Upper lobe of left lung (tissue), 6 donors: ENCODE results near the gene RPS6KA3. TPM values are rescaled to one million over a fixed set of nuclear protein-coding genes. Genes with fewer than 3 reads are reported as not detected.

Experiments
- ATAC-seq, 2 donors: fragments of 200-7000 bp; cut with Tn5 transposase; one replicate each; pipeline ENCODE4 v1.9.1; 2022; ENCODE audit warnings: mild to moderate bottlenecking in 2 of 2, moderate library complexity in 2 of 2; ENCODE audit not compliant: low FRiP score in 2 of 2
- DNase-seq, 2 donors: peaks; one replicate each; pipeline ENCODE4 v3.0.0-alpha.2; 2019 to 2020
- H3K27ac ChIP-seq, 4 donors: fragments of 200-600 bp; sonication (generic); one replicate each; pipeline ENCODE4 v1.5.1; 2016 to 2019
- H3K27me3 ChIP-seq, 4 donors: fragments of 200-600 bp; sonication (generic); one replicate each; pipeline ENCODE4 v1.5.1; 2017 to 2019
- H3K36me3 ChIP-seq, 4 donors: fragments of 200-600 bp; sonication (generic); one replicate each; pipeline ENCODE4 v1.5.1; 2016 to 2019
- H3K4me1 ChIP-seq, 4 donors: fragments of 200-600 bp; sonication (generic); one replicate each; pipeline ENCODE4 v1.5.1; 2018 to 2019
- H3K4me3 ChIP-seq, 4 donors: fragments of 200-600 bp; sonication (generic); one replicate each; pipeline ENCODE4 v1.5.1; 2017 to 2019; ENCODE audit warnings: mild to moderate bottlenecking in 2 of 4, moderate library complexity in 1 of 4
- H3K9me3 ChIP-seq, 4 donors: fragments of 200-600 bp; sonication (generic); one replicate each; pipeline ENCODE4 v1.5.1; 2018 to 2019
- EP300 ChIP-seq, 4 donors: sonication (generic); formaldehyde crosslinking; IDR thresholded peaks; one replicate each; pipeline ENCODE4 v1.5.1; 2017; ENCODE audit warnings: antibody characterized with exemption in 4 of 4, control low read depth in 2 of 4
- POLR2A ChIP-seq, 4 donors: fragments of 450-650 bp; IDR thresholded peaks; one replicate each; pipeline ENCODE4 v1.5.1; 2016 to 2017; ENCODE audit warnings: antibody characterized with exemption in 4 of 4, mild to moderate bottlenecking in 2 of 4
- POLR2AphosphoS5 ChIP-seq, 2 donors: sonication (generic); formaldehyde crosslinking; IDR thresholded peaks; one replicate each; pipeline ENCODE4 v1.5.1; 2017; ENCODE audit warnings: antibody characterized with exemption in 2 of 2
- WGBS, 2 donors: methylation state at CpG; one replicate each; pipeline ENCODE4 v1.1.5; 2017 to 2018; 5-methylcytosine and 5-hydroxymethylcytosine counted together
- total RNA-seq, 6 donors: library from RNA; depleted of rRNA in 4 of 6; stranded (reverse); fragments of >200 nt in 4 of 6; gene quantifications; one replicate each; pipeline versions ENCODE4 v1.1.0 to v1.2.1, GENCODE V29; 2016 to 2021
- TF ChIP-seq, protein P1 (sequence below), 6 experiments: fragments of 450-650 bp in 4 of 6; fragments of 200-600 bp in 2 of 6; sonication (generic) in 2 of 6; IDR thresholded peaks; one replicate each; pipeline ENCODE4 v1.5.1; 2016 to 2019; ENCODE audit warnings: antibody characterized with exemption in 6 of 6
- donor health status: DM: no; HTN: no; CAD: no; lungs with moderate emphysema.
- donor health status: DM: no; HTN: yes; CAD: no; lungs with severe emphysema.

Gene RPS6KA3
- total RNA-seq, 6 donors from 2014 or later, result 24.6 to 93.0 (median 58.4) TPM

DNA sequence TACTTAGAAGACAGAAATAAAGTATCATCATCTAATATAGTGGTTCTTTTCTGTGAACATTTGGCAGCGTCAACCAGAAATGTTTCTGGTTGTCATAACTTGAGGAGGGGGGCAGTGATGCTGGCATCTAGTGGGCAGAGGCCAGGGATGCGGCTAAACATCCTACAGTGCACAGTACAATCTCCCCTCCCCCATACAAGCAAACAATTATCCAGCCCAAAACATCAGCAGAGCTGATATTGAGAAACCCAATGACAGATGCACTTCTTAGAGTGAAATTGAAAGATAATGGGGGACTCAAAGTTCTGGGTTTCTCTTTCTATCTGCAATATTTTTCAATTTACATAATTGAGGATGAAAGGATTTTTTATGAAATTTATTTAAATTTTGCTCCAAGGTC is 123.1 kb downstream of the RPS6KA3 start:
- Histone ChIP-seq H3K4me1 (peaks cover 0 to 27% (median 12%) of the 10 kb centered on the region in 4 donors), H3K27me3 (no peaks in the 10 kb centered on the region), H3K27ac (peak overlapping the region in 1 of 4 donors; percentile 4), H3K9me3 (no peaks in the 10 kb centered on the region), H3K4me3 (no peak overlapping the region), H3K36me3 (no peaks in the 10 kb centered on the region)
- no peak for DNase-seq
- WGBS, 2 donors, result 68 to 83% methylated on average over 2 of the region's 2 CpGs
- ATAC-seq, result no peak
- TF ChIP-seq EP300 (IDR thresholded peaks at IDR 0.05), result no peak
- no peak for TF ChIP-seq POLR2A (IDR thresholded peaks at IDR 0.05)
- TF ChIP-seq POLR2AphosphoS5 (IDR thresholded peaks at IDR 0.05), result no peak
- TF ChIP-seq, protein P1, sequence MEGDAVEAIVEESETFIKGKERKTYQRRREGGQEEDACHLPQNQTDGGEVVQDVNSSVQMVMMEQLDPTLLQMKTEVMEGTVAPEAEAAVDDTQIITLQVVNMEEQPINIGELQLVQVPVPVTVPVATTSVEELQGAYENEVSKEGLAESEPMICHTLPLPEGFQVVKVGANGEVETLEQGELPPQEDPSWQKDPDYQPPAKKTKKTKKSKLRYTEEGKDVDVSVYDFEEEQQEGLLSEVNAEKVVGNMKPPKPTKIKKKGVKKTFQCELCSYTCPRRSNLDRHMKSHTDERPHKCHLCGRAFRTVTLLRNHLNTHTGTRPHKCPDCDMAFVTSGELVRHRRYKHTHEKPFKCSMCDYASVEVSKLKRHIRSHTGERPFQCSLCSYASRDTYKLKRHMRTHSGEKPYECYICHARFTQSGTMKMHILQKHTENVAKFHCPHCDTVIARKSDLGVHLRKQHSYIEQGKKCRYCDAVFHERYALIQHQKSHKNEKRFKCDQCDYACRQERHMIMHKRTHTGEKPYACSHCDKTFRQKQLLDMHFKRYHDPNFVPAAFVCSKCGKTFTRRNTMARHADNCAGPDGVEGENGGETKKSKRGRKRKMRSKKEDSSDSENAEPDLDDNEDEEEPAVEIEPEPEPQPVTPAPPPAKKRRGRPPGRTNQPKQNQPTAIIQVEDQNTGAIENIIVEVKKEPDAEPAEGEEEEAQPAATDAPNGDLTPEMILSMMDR (IDR thresholded peaks at IDR 0.05), result no peak

DNA sequence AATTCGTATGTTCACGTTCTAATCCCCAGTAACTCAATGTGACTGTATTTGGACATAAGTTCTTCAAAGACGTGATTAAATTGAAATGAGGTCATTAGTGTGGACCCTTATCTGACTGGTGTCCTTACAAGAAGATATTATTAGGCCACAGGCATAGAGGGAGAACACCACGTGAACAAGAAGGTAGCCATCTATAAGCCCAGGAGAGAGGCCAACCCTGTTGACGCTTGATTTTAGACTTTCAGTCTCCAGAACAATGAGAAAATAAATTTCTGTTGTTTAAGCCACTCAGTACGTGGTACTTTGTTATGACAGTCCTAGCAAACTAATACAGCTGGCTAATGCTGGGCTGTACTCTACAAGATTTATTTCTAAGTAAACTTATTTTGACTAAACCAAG is 123.6 kb downstream of the RPS6KA3 start:
- H3K4me1 ChIP-seq, result peaks cover 0 to 27% (median 12%) of the 10 kb centered on the region in 4 donors
- no peaks in the 10 kb centered on the region for H3K9me3 ChIP-seq
- TF ChIP-seq EP300 (IDR thresholded peaks at IDR 0.05) (no peak), POLR2AphosphoS5 (IDR thresholded peaks at IDR 0.05) (no peak), POLR2A (IDR thresholded peaks at IDR 0.05) (no peak)
- TF ChIP-seq, protein P1 (IDR thresholded peaks at IDR 0.05), result no peak
- no peak overlapping the region for H3K4me3 ChIP-seq
- H3K27ac ChIP-seq, result peak overlapping the region in 1 of 4 donors; percentile 4
- peaks cover 0 to 3% (median 1%) of the 10 kb centered on the region in 4 donors for H3K36me3 ChIP-seq
- ATAC-seq, result no peak
- no peak for DNase-seq
- 71 to 75% methylated on average over 6 of the region's 6 CpGs for WGBS, 2 donors
- H3K27me3 ChIP-seq, result no peaks in the 10 kb centered on the region

- Histone ChIP-seq H3K4me1 (peaks cover 0 to 27% (median 13%) of the 10 kb centered on the region in 4 donors), H3K9me3 (no peaks in the 10 kb centered on the region), H3K27ac (peak within 1 kb of the TSS; percentile 88 to 95 (median 92)), H3K27me3 (no peaks in the 10 kb centered on the region), H3K36me3 (peaks cover 0 to 18% (median 11%) of the 10 kb centered on the region in 4 donors), H3K4me3 (peak within 1 kb of the TSS; percentile 68 to 79 (median 72))
- 0 to 1% methylated on average over 8 to 45 of the region's 82 CpGs for WGBS, 2 donors
- DNase-seq (peak; percentile 98 to 100), ATAC-seq (peak; percentile 100)
- TF ChIP-seq, protein P1 (IDR thresholded peaks at IDR 0.05), result peak in 1 of 6 experiments; percentile 23
- TF ChIP-seq POLR2A (IDR thresholded peaks at IDR 0.05) (peak; percentile 43 to 92 (median 82)), POLR2AphosphoS5 (IDR thresholded peaks at IDR 0.05) (peak; percentile 92 to 96), EP300 (IDR thresholded peaks at IDR 0.05) (peak in 1 of 4 donors; percentile 48)
Observed at GRCh38 chrX:20141281-20142220, 125.2 kb downstream of the RPS6KA3 start, which contains the start of gene EIF1AX. Gene EIF1AX, minus strand, starts transcription at chrX:20141838. Its CDS starts 198 bp downstream, at chrX:20141640.

DNA sequence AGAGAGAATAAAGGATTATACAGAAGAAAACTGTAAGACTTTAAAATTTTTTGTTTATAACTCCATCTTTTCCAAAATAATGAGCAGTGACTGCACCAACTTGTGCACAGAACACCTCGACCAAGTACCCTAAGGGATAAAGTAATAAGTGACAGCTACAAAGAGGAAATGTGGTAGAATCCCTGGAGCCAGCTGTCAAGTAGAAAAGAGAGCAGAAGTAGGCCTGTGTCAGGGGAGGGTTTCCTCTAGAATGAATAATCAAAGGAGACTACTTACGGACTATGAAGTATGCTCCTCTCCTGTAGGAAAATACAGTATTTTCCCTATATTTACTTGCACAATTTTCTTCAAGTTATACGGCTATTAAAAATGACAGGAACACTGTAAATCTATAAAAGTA is 126.3 kb downstream of the RPS6KA3 start:
- ATAC-seq, result no peak
- peaks cover 0 to 29% (median 12%) of the 10 kb centered on the region in 4 donors for H3K36me3 ChIP-seq
- TF ChIP-seq, protein P1 (IDR thresholded peaks at IDR 0.05), result no peak
- TF ChIP-seq POLR2A (IDR thresholded peaks at IDR 0.05) (no peak), EP300 (IDR thresholded peaks at IDR 0.05) (no peak), POLR2AphosphoS5 (IDR thresholded peaks at IDR 0.05) (no peak)
- DNase-seq, result no peak
- peak overlapping the region; percentile 23 to 76 (median 68) for H3K4me3 ChIP-seq
- peaks cover 0 to 27% (median 16%) of the 10 kb centered on the region in 4 donors for H3K4me1 ChIP-seq
- 2 to 26% methylated on average over 3 of the region's 3 CpGs for WGBS, 2 donors
- no peaks in the 10 kb centered on the region for H3K27me3 ChIP-seq
- no peaks in the 10 kb centered on the region for H3K9me3 ChIP-seq
- H3K27ac ChIP-seq, result peak overlapping the region in 1 of 4 donors; percentile 92
